Loucy (cell line): Measurements from ENCODE around the gene HID1.

Experiments used
- H2AFZ ChIP-seq: fragments of 200-600 bp; sonication (generic); 2 replicates; pipeline ENCODE4 v1.6.0; 2016; ENCODE audit warnings: antibody characterized with exemption, mild to moderate bottlenecking, low read length, moderate library complexity
- H3F3A ChIP-seq: fragments of 200-600 bp; 2 replicates; pipeline ENCODE4 v1.6.0; 2016; ENCODE audit warnings: antibody characterized with exemption, low read depth, mild to moderate bottlenecking
- H3K27me3 ChIP-seq: fragments of 200-600 bp; sonication (generic); 2 replicates; pipeline ENCODE4 v1.6.1; 2014; ENCODE audit warnings: low read length, mild to moderate bottlenecking; ENCODE audit not compliant: insufficient read depth, poor library complexity, severe bottlenecking
- H3K36me3 ChIP-seq: fragments of 200-600 bp; sonication (generic); 2 replicates; pipeline ENCODE4 v1.6.1; 2016; ENCODE audit warnings: low read length; ENCODE audit not compliant: insufficient read depth
- H3K4me1 ChIP-seq: fragments of 200-600 bp; sonication (generic); 2 replicates; pipeline ENCODE4 v1.5.1; 2014; ENCODE audit warnings: low read length, mild to moderate bottlenecking; ENCODE audit not compliant: insufficient read depth, poor library complexity, severe bottlenecking
- H3K4me2 ChIP-seq: fragments of 200-600 bp; sonication (generic); 2 replicates; pipeline ENCODE4 v1.6.0; 2014; ENCODE audit warnings: antibody characterized with exemption, low read length, low read depth, mild to moderate bottlenecking; ENCODE audit not compliant: poor library complexity, severe bottlenecking
- H3K4me3 ChIP-seq: fragments of 200-600 bp; sonication (generic); 2 replicates; pipeline ENCODE4 v1.5.1; 2014; ENCODE audit warnings: low read length, mild to moderate bottlenecking, mixed read lengths; ENCODE audit not compliant: poor library complexity, severe bottlenecking
- H3K79me2 ChIP-seq: fragments of 200-600 bp; sonication (generic); 2 replicates; pipeline ENCODE4 v1.6.1; 2014; ENCODE audit warnings: low read length; ENCODE audit not compliant: insufficient read depth
- H3K9ac ChIP-seq: fragments of 200-600 bp; sonication (generic); 2 replicates; pipeline ENCODE4 v1.6.0; 2014; ENCODE audit warnings: mild to moderate bottlenecking, low read depth, low read length, moderate library complexity; ENCODE audit not compliant: poor library complexity, severe bottlenecking
- H3K9me2 ChIP-seq: fragments of 200-600 bp; sonication (generic); replicated peaks from 2 replicates; pipeline ENCODE4 v1.6.1; 2016; ENCODE audit warnings: low read depth, low read length, mixed read lengths
- H3K9me3 ChIP-seq: fragments of 200-600 bp; sonication (generic); 2 replicates; pipeline ENCODE4 v1.6.1; 2014; ENCODE audit warnings: mild to moderate bottlenecking, antibody characterized with exemption, low read length, low read depth; ENCODE audit not compliant: insufficient read depth
- H4K20me1 ChIP-seq: fragments of 200-600 bp; sonication (generic); 2 replicates; pipeline ENCODE4 v1.6.0; 2014; ENCODE audit warnings: antibody characterized with exemption, low read length, mild to moderate bottlenecking; ENCODE audit not compliant: insufficient read depth, poor library complexity, severe bottlenecking
- EZH2phosphoT487 ChIP-seq: fragments of 200-600 bp; IDR thresholded peaks from 2 replicates; pipeline ENCODE4 v1.6.1; 2018; ENCODE audit warnings: antibody characterized with exemption, mild to moderate bottlenecking, moderate library complexity, borderline replicate concordance
- TF ChIP-seq, protein P1 (sequence below): fragments of 200-600 bp; sonication (generic); conservative IDR thresholded peaks from 2 replicates; pipeline ENCODE4 v1.5.1; 2014; ENCODE audit warnings: mild to moderate bottlenecking, antibody characterized with exemption, low read length

HID1 gene

DNA sequence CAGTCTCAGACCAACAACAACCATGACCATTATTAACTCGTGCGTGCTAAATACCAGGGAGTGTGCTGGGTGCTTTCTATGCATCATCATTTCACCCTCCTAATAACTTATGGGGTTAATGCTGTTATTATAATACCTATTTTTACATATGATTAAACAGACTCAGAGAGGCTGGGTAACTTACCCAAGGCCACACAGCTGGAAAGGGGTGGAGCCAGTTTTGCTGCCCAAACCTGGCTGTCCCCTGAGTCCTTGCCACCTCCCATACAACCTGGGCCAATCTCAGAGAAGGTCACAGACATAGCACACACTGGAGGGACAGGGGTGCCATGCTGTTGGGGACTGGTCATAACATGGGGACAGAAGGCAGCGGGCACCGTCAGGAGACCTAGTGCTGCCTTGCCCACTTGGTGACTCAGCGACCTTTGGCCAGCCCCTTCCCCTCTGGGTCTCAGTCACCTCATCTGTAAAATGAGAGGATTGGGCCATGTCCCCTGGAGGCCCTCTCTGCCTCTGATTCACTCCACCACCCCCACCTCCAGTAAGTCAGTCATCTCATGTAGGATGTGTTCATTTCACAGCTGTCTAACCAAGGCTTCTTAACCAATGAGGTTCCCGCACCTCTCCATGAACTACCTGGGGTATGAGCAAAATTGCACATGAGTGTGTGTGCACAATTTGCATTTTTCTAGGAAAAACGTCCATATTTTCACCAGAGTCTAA, 67.7 kb downstream of the HID1 start:
- Histone ChIP-seq H4K20me1 (no peaks in the 10 kb centered on the region), H2AFZ (no peak overlapping the region), H3K36me3 (no peaks in the 10 kb centered on the region), H3K4me2 (no peak overlapping the region), H3K79me2 (no peaks in the 10 kb centered on the region), H3K27me3 (no peaks in the 10 kb centered on the region), H3K9ac (no peak overlapping the region), H3K4me1 (no peaks in the 10 kb centered on the region), H3K9me3 (no peaks in the 10 kb centered on the region), H3K9me2 (no peaks in the 10 kb centered on the region), H3K4me3 (no peak overlapping the region), H3F3A (no peaks in the 10 kb centered on the region)
- TF ChIP-seq, protein P1, sequence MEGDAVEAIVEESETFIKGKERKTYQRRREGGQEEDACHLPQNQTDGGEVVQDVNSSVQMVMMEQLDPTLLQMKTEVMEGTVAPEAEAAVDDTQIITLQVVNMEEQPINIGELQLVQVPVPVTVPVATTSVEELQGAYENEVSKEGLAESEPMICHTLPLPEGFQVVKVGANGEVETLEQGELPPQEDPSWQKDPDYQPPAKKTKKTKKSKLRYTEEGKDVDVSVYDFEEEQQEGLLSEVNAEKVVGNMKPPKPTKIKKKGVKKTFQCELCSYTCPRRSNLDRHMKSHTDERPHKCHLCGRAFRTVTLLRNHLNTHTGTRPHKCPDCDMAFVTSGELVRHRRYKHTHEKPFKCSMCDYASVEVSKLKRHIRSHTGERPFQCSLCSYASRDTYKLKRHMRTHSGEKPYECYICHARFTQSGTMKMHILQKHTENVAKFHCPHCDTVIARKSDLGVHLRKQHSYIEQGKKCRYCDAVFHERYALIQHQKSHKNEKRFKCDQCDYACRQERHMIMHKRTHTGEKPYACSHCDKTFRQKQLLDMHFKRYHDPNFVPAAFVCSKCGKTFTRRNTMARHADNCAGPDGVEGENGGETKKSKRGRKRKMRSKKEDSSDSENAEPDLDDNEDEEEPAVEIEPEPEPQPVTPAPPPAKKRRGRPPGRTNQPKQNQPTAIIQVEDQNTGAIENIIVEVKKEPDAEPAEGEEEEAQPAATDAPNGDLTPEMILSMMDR = no peak
- TF ChIP-seq EZH2phosphoT487 = no peak

DNA sequence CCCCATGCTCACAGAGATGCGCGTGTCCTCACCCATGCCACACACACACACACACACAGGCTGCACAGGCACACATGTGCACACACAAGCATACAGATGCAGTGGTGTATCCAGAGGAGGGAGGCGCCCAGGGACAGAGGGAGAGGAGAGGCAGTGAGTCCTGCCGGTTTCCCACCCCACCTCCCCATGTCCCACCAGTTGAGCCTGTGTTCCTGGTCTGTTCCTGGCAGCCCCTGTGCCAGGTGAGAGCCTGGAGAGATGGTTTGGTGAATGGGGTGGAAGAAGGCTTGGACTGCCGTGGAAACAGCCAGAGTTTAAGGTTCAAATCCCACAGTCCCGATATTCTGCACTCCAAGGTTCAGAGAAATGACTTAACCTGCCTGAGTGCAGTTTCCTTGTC, 68.9 kb downstream of the HID1 start:
- Histone ChIP-seq H3K4me2 (no peak overlapping the region), H3K36me3 (no peaks in the 10 kb centered on the region), H2AFZ (no peak overlapping the region), H3K9ac (no peak overlapping the region), H3K4me1 (no peaks in the 10 kb centered on the region), H4K20me1 (no peaks in the 10 kb centered on the region), H3K27me3 (no peaks in the 10 kb centered on the region), H3K9me2 (no peaks in the 10 kb centered on the region), H3K4me3 (no peak overlapping the region), H3K79me2 (no peaks in the 10 kb centered on the region), H3F3A (no peaks in the 10 kb centered on the region), H3K9me3 (no peaks in the 10 kb centered on the region)
- no peak for TF ChIP-seq EZH2phosphoT487
- TF ChIP-seq, protein P1 = no peak

DNA sequence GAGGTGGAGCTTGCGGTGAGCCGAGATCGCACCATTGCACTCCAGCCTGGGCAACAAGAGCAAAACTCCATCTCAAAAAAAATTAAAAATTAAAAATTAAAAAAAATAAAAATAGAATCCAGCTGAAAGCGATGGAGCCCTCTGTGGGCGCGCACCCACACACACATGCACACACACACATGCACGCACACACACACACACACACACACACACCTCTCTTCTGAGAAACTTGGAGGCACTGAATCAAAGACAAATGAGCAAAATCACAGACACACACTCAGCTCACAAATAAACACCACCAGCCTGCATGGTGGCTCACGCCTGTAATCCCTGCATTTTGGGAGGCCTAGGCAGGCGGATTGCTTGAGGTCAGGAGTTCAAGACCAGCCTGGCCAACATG, 69.5 kb downstream of the HID1 start:
- TF ChIP-seq, protein P1 = no peak
- TF ChIP-seq EZH2phosphoT487 = no peak
- Histone ChIP-seq H3K9me3 (no peaks in the 10 kb centered on the region), H3K79me2 (no peaks in the 10 kb centered on the region), H3K9ac (no peak overlapping the region), H3K27me3 (no peaks in the 10 kb centered on the region), H3K9me2 (no peaks in the 10 kb centered on the region), H4K20me1 (no peaks in the 10 kb centered on the region), H2AFZ (no peak overlapping the region), H3K36me3 (no peaks in the 10 kb centered on the region), H3K4me2 (no peak overlapping the region), H3K4me3 (no peak overlapping the region), H3F3A (no peaks in the 10 kb centered on the region), H3K4me1 (no peaks in the 10 kb centered on the region)
